ENCODE measurements around the gene TBC1D23.

The TBC1D23 gene

GRCh38 chr3:100274361-100274760 is 13.6 kb downstream of the TBC1D23 start:
- Histone ChIP-seq H3K4me1 (ENCODE audit: insufficient read depth, low read length, poor library complexity, severe bottlenecking) (peaks cover 6% of the 10 kb centered on the region), H3K4me3 (ENCODE audit: low read length, poor library complexity, severe bottlenecking) (no peak overlapping the region), H4K20me1 (ENCODE audit: insufficient read depth, low read length, poor library complexity, severe bottlenecking) (peaks cover 8% of the 10 kb centered on the region), H3K36me3 (ENCODE audit: insufficient read depth, low read length) (no peaks in the 10 kb centered on the region), H3K27me3 (ENCODE audit: insufficient read depth, low read length, poor library complexity, severe bottlenecking) (no peaks in the 10 kb centered on the region), H3K9ac (ENCODE audit: low read depth, low read length, poor library complexity, severe bottlenecking) (no peak overlapping the region), H3K79me2 (ENCODE audit: insufficient read depth, low read length) (peaks cover 33% of the 10 kb centered on the region), H3K4me2 (ENCODE audit: low read depth, low read length, poor library complexity, severe bottlenecking) (no peak overlapping the region), H2AFZ (ENCODE audit: low read length) (no peak overlapping the region), H3K9me2 (replicated peaks; ENCODE audit: low read depth, low read length) (no peaks in the 10 kb centered on the region), H3K9me3 (ENCODE audit: insufficient read depth, low read depth, low read length) (no peaks in the 10 kb centered on the region), H3F3A (ENCODE audit: low read depth) (no peaks in the 10 kb centered on the region)
- TF ChIP-seq EZH2phosphoT487 (IDR thresholded peaks at IDR 0.05; ENCODE audit: borderline replicate concordance), result no peak
- no peak for TF ChIP-seq CTCF (conservative IDR thresholded peaks at IDR 0.05; ENCODE audit: low read length)

- H3F3A ChIP-seq (ENCODE audit: low read depth), result no peaks in the 10 kb centered on the region
- H3K36me3 ChIP-seq (ENCODE audit: insufficient read depth, low read length), result peaks cover 14% of the 10 kb centered on the region; the same call in 1 of the 2 replicates
- no peak overlapping the region for H3K4me2 ChIP-seq (ENCODE audit: low read depth, low read length, poor library complexity, severe bottlenecking)
- no peaks in the 10 kb centered on the region for H3K27me3 ChIP-seq (ENCODE audit: insufficient read depth, low read length, poor library complexity, severe bottlenecking)
- no peak overlapping the region for H3K9ac ChIP-seq (ENCODE audit: low read depth, low read length, poor library complexity, severe bottlenecking)
- H3K4me1 ChIP-seq (ENCODE audit: insufficient read depth, low read length, poor library complexity, severe bottlenecking), result no peaks in the 10 kb centered on the region
- H3K9me3 ChIP-seq (ENCODE audit: insufficient read depth, low read depth, low read length), result no peaks in the 10 kb centered on the region
- peaks cover 16% of the 10 kb centered on the region for H3K79me2 ChIP-seq (ENCODE audit: insufficient read depth, low read length)
- no peaks in the 10 kb centered on the region for H3K9me2 ChIP-seq (replicated peaks; ENCODE audit: low read depth, low read length)
- H3K4me3 ChIP-seq (ENCODE audit: low read length, poor library complexity, severe bottlenecking), result no peak overlapping the region
- TF ChIP-seq CTCF (conservative IDR thresholded peaks at IDR 0.05; ENCODE audit: low read length) (no peak), EZH2phosphoT487 (IDR thresholded peaks at IDR 0.05; ENCODE audit: borderline replicate concordance) (no peak)
- peaks cover 3% of the 10 kb centered on the region for H4K20me1 ChIP-seq (ENCODE audit: insufficient read depth, low read length, poor library complexity, severe bottlenecking)
- no peak overlapping the region for H2AFZ ChIP-seq (ENCODE audit: low read length)
Measured at GRCh38 chr3:100277255-100277800, 16.5 kb downstream of the TBC1D23 start.

GRCh38 chr3:100278910-100279309 is 18.1 kb downstream of the TBC1D23 start:
- no peaks in the 10 kb centered on the region for H3K9me2 ChIP-seq (replicated peaks; ENCODE audit: low read depth, low read length)
- H3K9me3 ChIP-seq (ENCODE audit: insufficient read depth, low read depth, low read length), result no peaks in the 10 kb centered on the region
- H4K20me1 ChIP-seq (ENCODE audit: insufficient read depth, low read length, poor library complexity, severe bottlenecking), result peaks cover 3% of the 10 kb centered on the region
- H3K9ac ChIP-seq (ENCODE audit: low read depth, low read length, poor library complexity, severe bottlenecking), result no peak overlapping the region
- H3K4me1 ChIP-seq (ENCODE audit: insufficient read depth, low read length, poor library complexity, severe bottlenecking), result no peaks in the 10 kb centered on the region
- no peaks in the 10 kb centered on the region for H3F3A ChIP-seq (ENCODE audit: low read depth)
- H3K36me3 ChIP-seq (ENCODE audit: insufficient read depth, low read length), result peaks cover 26% of the 10 kb centered on the region
- H3K4me3 ChIP-seq (ENCODE audit: low read length, poor library complexity, severe bottlenecking), result no peak overlapping the region
- no peaks in the 10 kb centered on the region for H3K27me3 ChIP-seq (ENCODE audit: insufficient read depth, low read length, poor library complexity, severe bottlenecking)
- peaks cover 16% of the 10 kb centered on the region for H3K79me2 ChIP-seq (ENCODE audit: insufficient read depth, low read length)
- no peak overlapping the region for H2AFZ ChIP-seq (ENCODE audit: low read length)
- no peak for TF ChIP-seq EZH2phosphoT487 (IDR thresholded peaks at IDR 0.05; ENCODE audit: borderline replicate concordance)
- TF ChIP-seq CTCF (conservative IDR thresholded peaks at IDR 0.05; ENCODE audit: low read length), result no peak
- no peak overlapping the region for H3K4me2 ChIP-seq (ENCODE audit: low read depth, low read length, poor library complexity, severe bottlenecking)
